Measurements from ENCODE around the gene FIGNL2. TPM values are rescaled to one million over a fixed set of nuclear protein-coding genes. Genes with fewer than 3 reads are reported as not detected.

Gene FIGNL2
- total and polyA plus RNA-seq, 8 donors = 0.09 to 0.47 (median 0.15) TPM

GRCh38 chr12:51797301-51797700 is 51.2 kb downstream of the FIGNL2 start:
- TF ChIP-seq CTCF (IDR thresholded peaks at IDR 0.05) = no peak
- intact Hi-C loops (cut with DNase I) = no loop called here
- Histone ChIP-seq H3K27me3 (no peaks in the 10 kb centered on the region), H3K27ac (no peak overlapping the region), H3K4me3 (no peak overlapping the region), H3K36me3 (no peaks in the 10 kb centered on the region), H3K4me1 (no peaks in the 10 kb centered on the region), H3K9me3 (no peaks in the 10 kb centered on the region)
- no peak for DNase-seq
- WGBS, 2 donors = 86 to 93% methylated on average over 6 of the region's 6 CpGs
- no peak for FAIRE-seq
- no peak for ATAC-seq

- 95 to 96% methylated on average over 1 of the region's 1 CpG for WGBS, 2 donors
- H3K4me1 ChIP-seq = no peaks in the 10 kb centered on the region
- intact Hi-C loops (cut with DNase I) = no loop called here
- H3K36me3 ChIP-seq = peaks cover 0 to 4% (median 0%) of the 10 kb centered on the region in 3 donors
- H3K27ac ChIP-seq = no peak overlapping the region
- H3K9me3 ChIP-seq = no peaks in the 10 kb centered on the region
- no peak overlapping the region for H3K4me3 ChIP-seq
- FAIRE-seq (no peak), ATAC-seq (no peak), DNase-seq (no peak)
- TF ChIP-seq CTCF (IDR thresholded peaks at IDR 0.05) = no peak
- H3K27me3 ChIP-seq = no peaks in the 10 kb centered on the region
These were observed 55.3 kb downstream of the FIGNL2 start for GRCh38 chr12:51793201-51793600.

DNA sequence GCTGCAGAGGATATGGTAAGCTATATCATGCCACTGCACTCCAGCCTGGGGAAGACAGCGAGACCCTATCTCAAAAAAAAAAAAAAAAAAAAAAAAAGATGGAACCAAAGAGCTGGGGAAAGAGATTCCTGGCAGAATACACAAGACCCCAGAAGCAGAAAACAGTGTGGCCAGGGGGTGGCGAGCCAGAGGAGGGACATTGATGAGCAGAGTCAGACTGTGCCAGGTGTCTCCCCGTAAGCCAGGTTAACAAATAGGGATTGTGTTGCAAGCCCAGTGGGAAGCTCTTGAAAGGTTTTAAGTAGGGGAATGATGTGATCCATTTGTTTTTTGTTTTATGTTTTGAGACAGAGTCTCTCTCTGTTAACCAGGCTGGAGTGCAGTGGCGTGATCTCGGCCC is 56.1 kb downstream of the FIGNL2 start:
- WGBS, 2 donors = 96 to 99% methylated on average over 5 of the region's 5 CpGs
- FAIRE-seq = no peak

GRCh38 chr12:51788876-51789275 is 59.6 kb downstream of the FIGNL2 start:
- 85 to 86% methylated on average over 6 of the region's 6 CpGs for WGBS, 2 donors
- TF ChIP-seq CTCF (IDR thresholded peaks at IDR 0.05) = no peak
- DNase-seq = no peak
- H3K36me3 ChIP-seq = peaks cover 0 to 9% (median 0%) of the 10 kb centered on the region in 3 donors
- intact Hi-C loops (cut with DNase I) = no loop called here
- no peak for FAIRE-seq
- H3K27me3 ChIP-seq = no peaks in the 10 kb centered on the region
- H3K4me3 ChIP-seq = no peak overlapping the region
- H3K27ac ChIP-seq = no peak overlapping the region
- H3K4me1 ChIP-seq = no peaks in the 10 kb centered on the region
- ATAC-seq = no peak
- H3K9me3 ChIP-seq = no peaks in the 10 kb centered on the region

More for the DNA sequence above, 56.1 kb downstream of the FIGNL2 start:
- no peak for TF ChIP-seq CTCF (IDR thresholded peaks at IDR 0.05)
- Histone ChIP-seq H3K4me3 (no peak overlapping the region), H3K4me1 (no peaks in the 10 kb centered on the region), H3K27me3 (no peaks in the 10 kb centered on the region), H3K27ac (no peak overlapping the region), H3K9me3 (no peaks in the 10 kb centered on the region), H3K36me3 (peaks cover 0 to 4% (median 0%) of the 10 kb centered on the region in 3 donors)
- ATAC-seq (no peak), DNase-seq (no peak)
- intact Hi-C loops (cut with DNase I) = no loop called here

DNA sequence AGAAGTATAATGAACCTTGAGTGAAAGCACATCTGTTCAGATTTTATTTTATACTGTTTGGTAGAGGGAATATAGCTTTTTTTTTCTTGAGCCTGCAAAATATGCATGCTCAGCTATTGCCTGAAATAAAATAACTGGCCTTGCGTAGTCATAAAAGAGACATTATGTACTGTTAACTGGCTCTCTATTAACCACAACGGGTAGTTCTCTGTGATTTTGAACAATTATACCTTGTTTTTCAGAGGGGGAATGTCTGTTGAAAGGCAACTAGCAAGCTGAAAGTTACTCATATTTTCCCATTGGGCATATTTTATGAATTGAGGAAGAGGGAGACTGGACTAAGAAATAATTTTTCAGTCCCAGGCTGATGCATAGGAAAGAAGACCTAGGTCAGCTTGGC is 62.6 kb downstream of the FIGNL2 start:
- H3K27me3 ChIP-seq = no peaks in the 10 kb centered on the region
- FAIRE-seq (no peak), ATAC-seq (no peak)

More for the DNA sequence above, 62.6 kb downstream of the FIGNL2 start:
- no peaks in the 10 kb centered on the region for H3K4me1 ChIP-seq
- intact Hi-C loops (cut with DNase I) = no loop called here
- no peak overlapping the region for H3K27ac ChIP-seq
- TF ChIP-seq CTCF (IDR thresholded peaks at IDR 0.05) = no peak
- no peak overlapping the region for H3K4me3 ChIP-seq
- H3K9me3 ChIP-seq = no peaks in the 10 kb centered on the region
- peaks cover 0 to 9% (median 0%) of the 10 kb centered on the region in 3 donors for H3K36me3 ChIP-seq
- DNase-seq = no peak
- WGBS, 2 donors = 86% methylated on average over 2 of the region's 2 CpGs
